ENCODE results near the gene HAAO. TPM values are rescaled to one million over a fixed set of nuclear protein-coding genes. Genes with fewer than 3 reads are reported as not detected.

HAAO gene
- total RNA-seq: 0.43 and 1.6 TPM in 2 replicates

- H3K4me3 ChIP-seq (ENCODE audit: low read depth, low read length): peak within 1 kb of the TSS; percentile 47
- TF ChIP-seq, protein P1, sequence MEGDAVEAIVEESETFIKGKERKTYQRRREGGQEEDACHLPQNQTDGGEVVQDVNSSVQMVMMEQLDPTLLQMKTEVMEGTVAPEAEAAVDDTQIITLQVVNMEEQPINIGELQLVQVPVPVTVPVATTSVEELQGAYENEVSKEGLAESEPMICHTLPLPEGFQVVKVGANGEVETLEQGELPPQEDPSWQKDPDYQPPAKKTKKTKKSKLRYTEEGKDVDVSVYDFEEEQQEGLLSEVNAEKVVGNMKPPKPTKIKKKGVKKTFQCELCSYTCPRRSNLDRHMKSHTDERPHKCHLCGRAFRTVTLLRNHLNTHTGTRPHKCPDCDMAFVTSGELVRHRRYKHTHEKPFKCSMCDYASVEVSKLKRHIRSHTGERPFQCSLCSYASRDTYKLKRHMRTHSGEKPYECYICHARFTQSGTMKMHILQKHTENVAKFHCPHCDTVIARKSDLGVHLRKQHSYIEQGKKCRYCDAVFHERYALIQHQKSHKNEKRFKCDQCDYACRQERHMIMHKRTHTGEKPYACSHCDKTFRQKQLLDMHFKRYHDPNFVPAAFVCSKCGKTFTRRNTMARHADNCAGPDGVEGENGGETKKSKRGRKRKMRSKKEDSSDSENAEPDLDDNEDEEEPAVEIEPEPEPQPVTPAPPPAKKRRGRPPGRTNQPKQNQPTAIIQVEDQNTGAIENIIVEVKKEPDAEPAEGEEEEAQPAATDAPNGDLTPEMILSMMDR (IDR thresholded peaks at IDR 0.05; ENCODE audit: insufficient read depth, low read depth, low read length): no peak
- DNase-seq (ENCODE audit: low read depth): no peak
Measured at GRCh38 chr2:42792583-42793333, at the start of gene HAAO. TSS of gene HAAO (minus strand) at chr2:42792583. CDS start at chr2:42792536, 47 bp downstream.

- H3K4me3 ChIP-seq (ENCODE audit: low read depth, low read length): no peak overlapping the region
- DNase-seq (ENCODE audit: low read depth): no peak
- TF ChIP-seq, protein P1 (IDR thresholded peaks at IDR 0.05; ENCODE audit: insufficient read depth, low read depth, low read length): no peak
Measured at GRCh38 chr2:42841344-42841743, 49.0 kb upstream of the HAAO start.

- TF ChIP-seq, protein P1 (IDR thresholded peaks at IDR 0.05; ENCODE audit: insufficient read depth, low read depth, low read length): no peak
- no peak for DNase-seq (ENCODE audit: low read depth)
- H3K4me3 ChIP-seq (ENCODE audit: low read depth, low read length): no peak overlapping the region
Measured at GRCh38 chr2:42840760-42841159, 48.4 kb upstream of the HAAO start.

- no peak for DNase-seq (ENCODE audit: low read depth)
- TF ChIP-seq, protein P1 (IDR thresholded peaks at IDR 0.05; ENCODE audit: insufficient read depth, low read depth, low read length): no peak
- H3K4me3 ChIP-seq (ENCODE audit: low read depth, low read length): no peak overlapping the region
Measured at GRCh38 chr2:42839809-42840501, 47.6 kb upstream of the HAAO start.

- TF ChIP-seq, protein P1 (IDR thresholded peaks at IDR 0.05; ENCODE audit: insufficient read depth, low read depth, low read length): no peak
- no peak overlapping the region for H3K4me3 ChIP-seq (ENCODE audit: low read depth, low read length)
- no peak for DNase-seq (ENCODE audit: low read depth)
Measured at GRCh38 chr2:42838133-42838532, 45.8 kb upstream of the HAAO start.

GRCh38 chr2:42835577-42836371, 43.4 kb upstream of the HAAO start:
- H3K4me3 ChIP-seq (ENCODE audit: low read depth, low read length): no peak overlapping the region
- TF ChIP-seq, protein P1 (IDR thresholded peaks at IDR 0.05; ENCODE audit: insufficient read depth, low read depth, low read length): no peak
- peak; percentile 93 for DNase-seq (ENCODE audit: low read depth)

All from fibroblast of villous mesenchyme (primary cell).